Stimulated activated CD4-positive, alpha-beta T cell treated with anti-CD3 and anti-CD28 coated beads, Interleukin-15, amount 100 ng/mL, for 48 hours (primary cell): ENCODE data around the gene ATP2A1.
A peak's percentile ranks its signal among the peaks of the same experiment; 100 is the strongest.
"Not testable (repeated sequence)": the region's sequence is repeated elsewhere in the genome, so short reads cannot be mapped to it uniquely, and the experiment has no call there.

Experiments used
- DNase-seq, 2 donors: peaks; one replicate each; pipeline ENCODE4 v3.0.0-alpha.2; 2020; ENCODE audit warnings: low read depth in 2 of 2

The ATP2A1 gene

GRCh38 chr16:28905800-28906372 is 27.6 kb downstream of the ATP2A1 start:
- no peak for DNase-seq

GRCh38 chr16:28910086-28911031 is 32.1 kb downstream of the ATP2A1 start:
- DNase-seq: no peak

- no peak for DNase-seq
Measured at GRCh38 chr16:28912558-28912957, 34.3 kb downstream of the ATP2A1 start.

GRCh38 chr16:28913946-28914724 is 35.8 kb downstream of the ATP2A1 start:
- DNase-seq: no peak

GRCh38 chr16:28915181-28915580 is 36.9 kb downstream of the ATP2A1 start:
- no peak for DNase-seq

GRCh38 chr16:28917095-28917494 is 38.8 kb downstream of the ATP2A1 start:
- DNase-seq: no peak

- DNase-seq: no peak
Measured at GRCh38 chr16:28918698-28919097, 40.4 kb downstream of the ATP2A1 start.

GRCh38 chr16:28923231-28923587 is 44.9 kb downstream of the ATP2A1 start:
- DNase-seq: no peak

- DNase-seq: no peak
Measured at GRCh38 chr16:28923652-28924398, 45.5 kb downstream of the ATP2A1 start.

- no peak for DNase-seq
Measured at GRCh38 chr16:28924399-28924761, 46.1 kb downstream of the ATP2A1 start.

- peak; percentile 92 to 97 for DNase-seq
Measured at GRCh38 chr16:28924762-28925385, 46.6 kb downstream of the ATP2A1 start, which contains the start of gene RABEP2. Gene RABEP2, minus strand, starts transcription at chr16:28925238. Its CDS starts 75 bp downstream, at chr16:28925163.

GRCh38 chr16:28925386-28926228 is 47.3 kb downstream of the ATP2A1 start:
- DNase-seq: peak; percentile 76 to 77

GRCh38 chr16:28926284-28926683 is 48.0 kb downstream of the ATP2A1 start:
- not testable (repeated sequence) for DNase-seq

- no peak for DNase-seq
Measured at GRCh38 chr16:28927815-28928214, 49.5 kb downstream of the ATP2A1 start.

GRCh38 chr16:28930203-28930602 is 51.9 kb downstream of the ATP2A1 start:
- no peak for DNase-seq

GRCh38 chr16:28930652-28931051 is 52.4 kb downstream of the ATP2A1 start:
- no peak for DNase-seq

- DNase-seq: no peak
Measured at GRCh38 chr16:28931801-28932225, 53.5 kb downstream of the ATP2A1 start, which contains the start of gene CD19. Gene CD19, plus strand, starts transcription at chr16:28931971. Its CDS starts 30 bp downstream, at chr16:28932001.

- DNase-seq: no peak
Measured at GRCh38 chr16:28932339-28933141, 54.3 kb downstream of the ATP2A1 start.

- DNase-seq: no peak
Measured at GRCh38 chr16:28933171-28933570, 54.9 kb downstream of the ATP2A1 start.
